Pancreas (tissue), 10 donors: ENCODE data around the gene C2orf42. TPM values are rescaled to one million over a fixed set of nuclear protein-coding genes. Genes with fewer than 3 reads are reported as not detected.
A peak's percentile ranks its signal among the peaks of the same experiment; 100 is the strongest.

Source experiments
- ATAC-seq, 4 donors: fragments of 200-7000 bp; cut with Tn5 transposase; one replicate each; pipeline versions ENCODE4 v1.8.0 to v1.9.1; 2020; ENCODE audit warnings: mild to moderate bottlenecking in 4 of 4, moderate library complexity in 4 of 4
- DNase-seq, 6 donors: peaks; one replicate each; pipeline ENCODE4 v3.0.0-alpha.2; 2020
- FAIRE-seq: peaks from 2 replicates; lab custom pipeline; 2012; peaks lifted over from hg19 to GRCh38; lab: Jason Lieb, UNC
- H3K27ac ChIP-seq, 4 donors: fragments of 200-600 bp; sonication (generic); 1 replicate in 3 of 4; 2 replicates in 1 of 4; pipeline versions ENCODE4 v1.5.0 to v1.8.0; 2020
- H3K27me3 ChIP-seq, 4 donors: fragments of 200-600 bp; one replicate each; pipeline ENCODE4 v1.8.0; 2021
- H3K36me3 ChIP-seq, 3 donors: fragments of 200-600 bp; sonication (generic) in 1 of 3; one replicate each; pipeline versions ENCODE4 v1.5.0 to v1.8.0; 2020 to 2021
- H3K4me1 ChIP-seq, 3 donors: fragments of 200-600 bp; one replicate each; pipeline ENCODE4 v1.8.0; 2021
- H3K4me3 ChIP-seq, 4 donors: fragments of 200-600 bp; sonication (generic) in 2 of 4; one replicate each; pipeline versions ENCODE4 v1.5.0 to v1.8.0; 2020 to 2021
- H3K9me3 ChIP-seq, 4 donors: fragments of 200-600 bp; one replicate each; pipeline ENCODE4 v1.8.0; 2021
- WGBS, 2 donors: extraction: QIAGEN DNeasy Blood & Tissue Kit; methylation state at CpG; one replicate each; pipeline ENCODE4 v1.1.7; 2013; 5-methylcytosine and 5-hydroxymethylcytosine counted together
- intact Hi-C, 3 donors: fragments of 100-400 bp; cut with DNase I; formaldehyde crosslinking; loops; one replicate each; pipeline versions ENCODE4 v1.11.1 to v1.14.2; 2022
- polyA plus RNA-seq, 2 donors: library from polyadenylated mRNA; stranded (reverse); fragments of 200-250 nt; gene quantifications; one replicate each; pipeline ENCODE4 v1.2.3, GENCODE V29; 2013
- total RNA-seq, 6 donors: library from RNA; stranded (reverse); fragmentation: NEBNext Ultra II Directional in 4 of 6; extraction: Animal tissue kit (Norgen Biotek cat#: 25700) in 4 of 6; gene quantifications; one replicate each; pipeline versions ENCODE4 v1.2.1 to v1.2.4, GENCODE V29; 2021 to 2023
- TF ChIP-seq, protein P1 (sequence below), 4 donors: fragments of 200-600 bp; sonication (generic) in 3 of 4; IDR thresholded peaks; one replicate each; pipeline versions ENCODE4 v1.5.0 to v1.8.0; 2021; ENCODE audit warnings: antibody characterized with exemption in 4 of 4
- donor health status: healthy with polysubstance abuse.
- donor health status: DM: no; HTN: no; CAD: no; lungs with moderate emphysema.
- donor health status: DM: no; HTN: no; CAD: no.
- donor health status: control.
- donor health status: control.
- donor health status: Bipolar disorder and iron deficiency.
- donor health status: DM: yes; HTN: yes; CAD: no.
- donor health status: DM: no; HTN: no; CAD: no.
- donor health status: DM: no; HTN: no; CAD: no.
- donor health status: DM: yes; HTN: yes; CAD: no.

Gene C2orf42
- total and polyA plus RNA-seq, 8 donors = 4.5 to 12.5 (median 7.2) TPM

DNA sequence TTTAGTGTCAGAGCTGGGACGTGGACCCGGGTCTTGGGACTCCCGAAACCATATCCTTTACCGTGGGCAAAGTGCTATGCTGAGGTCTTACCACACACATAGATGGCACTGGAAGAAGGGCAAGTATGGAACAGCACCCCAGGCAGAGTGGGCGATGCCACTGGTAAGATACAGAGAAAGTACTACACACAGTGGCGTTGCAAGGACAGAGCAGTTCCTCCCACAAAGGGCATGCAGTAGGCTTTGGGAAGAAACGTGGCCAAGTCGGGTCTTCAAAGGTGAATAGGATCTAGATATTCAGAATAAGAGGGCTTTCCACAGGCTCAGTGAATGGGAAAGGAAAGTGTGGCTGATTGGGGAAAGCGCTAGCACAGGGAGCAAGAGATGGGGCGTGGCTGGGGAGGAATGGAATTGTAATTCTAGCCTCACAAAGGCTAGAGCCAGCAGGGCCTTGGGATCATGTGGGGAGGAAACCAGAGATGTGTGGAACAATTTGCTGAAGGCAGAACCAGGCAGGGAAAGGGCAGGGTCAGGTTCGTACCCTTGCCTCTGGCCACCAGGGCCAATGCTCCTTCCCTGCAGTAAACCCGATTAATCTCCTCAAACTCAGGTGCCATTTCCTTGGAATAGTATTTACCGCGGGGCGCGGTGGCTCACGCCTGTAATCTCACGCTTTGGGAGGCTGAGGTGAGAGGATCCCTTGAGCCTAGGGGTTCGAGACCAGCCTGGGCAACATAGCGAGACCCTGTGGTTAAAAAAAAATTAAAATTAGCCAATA is 67.6 kb downstream of the C2orf42 start:
- no peaks in the 10 kb centered on the region for H3K27me3 ChIP-seq
- peak; percentile 62 to 75 (median 63) for ATAC-seq
- 40 to 55% methylated on average over 20 of the region's 20 CpGs for WGBS, 2 donors
- peaks cover 0 to 11% (median 0%) of the 10 kb centered on the region in 3 donors for H3K4me1 ChIP-seq
- peak overlapping the region; percentile 97 to 100 (median 100) for H3K27ac ChIP-seq
- no peak for FAIRE-seq
- DNase-seq = peak in 5 of 6 donors; percentile 62 to 78 (median 74)
- TF ChIP-seq, protein P1, sequence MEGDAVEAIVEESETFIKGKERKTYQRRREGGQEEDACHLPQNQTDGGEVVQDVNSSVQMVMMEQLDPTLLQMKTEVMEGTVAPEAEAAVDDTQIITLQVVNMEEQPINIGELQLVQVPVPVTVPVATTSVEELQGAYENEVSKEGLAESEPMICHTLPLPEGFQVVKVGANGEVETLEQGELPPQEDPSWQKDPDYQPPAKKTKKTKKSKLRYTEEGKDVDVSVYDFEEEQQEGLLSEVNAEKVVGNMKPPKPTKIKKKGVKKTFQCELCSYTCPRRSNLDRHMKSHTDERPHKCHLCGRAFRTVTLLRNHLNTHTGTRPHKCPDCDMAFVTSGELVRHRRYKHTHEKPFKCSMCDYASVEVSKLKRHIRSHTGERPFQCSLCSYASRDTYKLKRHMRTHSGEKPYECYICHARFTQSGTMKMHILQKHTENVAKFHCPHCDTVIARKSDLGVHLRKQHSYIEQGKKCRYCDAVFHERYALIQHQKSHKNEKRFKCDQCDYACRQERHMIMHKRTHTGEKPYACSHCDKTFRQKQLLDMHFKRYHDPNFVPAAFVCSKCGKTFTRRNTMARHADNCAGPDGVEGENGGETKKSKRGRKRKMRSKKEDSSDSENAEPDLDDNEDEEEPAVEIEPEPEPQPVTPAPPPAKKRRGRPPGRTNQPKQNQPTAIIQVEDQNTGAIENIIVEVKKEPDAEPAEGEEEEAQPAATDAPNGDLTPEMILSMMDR (IDR thresholded peaks at IDR 0.05) = no peak
- no peaks in the 10 kb centered on the region for H3K9me3 ChIP-seq
- H3K4me3 ChIP-seq = peak overlapping the region in 2 of 4 donors; percentile 50 to 51
- intact Hi-C loops = loop anchor here in 1 of 3 donors (5.0 kb wide), 1 partner anchor 36 kb away; the partner anchor contains the start of gene PCBP1
- H3K36me3 ChIP-seq = no peaks in the 10 kb centered on the region

DNA sequence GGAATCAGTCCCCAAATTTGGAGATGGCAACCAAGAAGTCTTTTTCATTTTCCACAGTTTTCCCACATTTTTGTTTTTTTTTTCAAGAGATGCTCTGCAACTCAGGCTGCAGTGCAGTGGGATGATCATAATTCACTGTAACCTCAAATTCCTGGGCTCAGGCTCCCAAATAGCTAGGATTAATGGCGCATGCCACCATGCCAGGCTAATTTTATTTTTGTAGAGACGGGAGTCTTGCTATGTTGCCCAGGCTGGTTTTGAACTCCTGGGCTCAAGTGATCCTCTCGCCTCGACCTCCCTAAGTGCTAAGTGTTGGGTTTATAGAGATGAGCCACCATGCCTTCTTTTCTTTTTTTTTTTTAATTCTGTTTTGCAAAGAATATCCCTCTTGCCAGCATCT is 68.3 kb downstream of the C2orf42 start:
- FAIRE-seq (no peak), DNase-seq (no peak), ATAC-seq (no peak)
- H3K27ac ChIP-seq = peak overlapping the region in 1 of 4 donors; percentile 100
- no peaks in the 10 kb centered on the region for H3K9me3 ChIP-seq
- WGBS, 2 donors = 96% methylated on average over 4 of the region's 4 CpGs
- H3K27me3 ChIP-seq = no peaks in the 10 kb centered on the region
- TF ChIP-seq, protein P1 (IDR thresholded peaks at IDR 0.05) = no peak
- intact Hi-C loops = loop anchor here in 1 of 3 donors (5.0 kb wide), 1 partner anchor 35 kb away; the partner anchor contains the start of gene PCBP1
- H3K4me1 ChIP-seq = peaks cover 0 to 8% (median 0%) of the 10 kb centered on the region in 3 donors
- H3K36me3 ChIP-seq = no peaks in the 10 kb centered on the region
- H3K4me3 ChIP-seq = no peak overlapping the region

DNA sequence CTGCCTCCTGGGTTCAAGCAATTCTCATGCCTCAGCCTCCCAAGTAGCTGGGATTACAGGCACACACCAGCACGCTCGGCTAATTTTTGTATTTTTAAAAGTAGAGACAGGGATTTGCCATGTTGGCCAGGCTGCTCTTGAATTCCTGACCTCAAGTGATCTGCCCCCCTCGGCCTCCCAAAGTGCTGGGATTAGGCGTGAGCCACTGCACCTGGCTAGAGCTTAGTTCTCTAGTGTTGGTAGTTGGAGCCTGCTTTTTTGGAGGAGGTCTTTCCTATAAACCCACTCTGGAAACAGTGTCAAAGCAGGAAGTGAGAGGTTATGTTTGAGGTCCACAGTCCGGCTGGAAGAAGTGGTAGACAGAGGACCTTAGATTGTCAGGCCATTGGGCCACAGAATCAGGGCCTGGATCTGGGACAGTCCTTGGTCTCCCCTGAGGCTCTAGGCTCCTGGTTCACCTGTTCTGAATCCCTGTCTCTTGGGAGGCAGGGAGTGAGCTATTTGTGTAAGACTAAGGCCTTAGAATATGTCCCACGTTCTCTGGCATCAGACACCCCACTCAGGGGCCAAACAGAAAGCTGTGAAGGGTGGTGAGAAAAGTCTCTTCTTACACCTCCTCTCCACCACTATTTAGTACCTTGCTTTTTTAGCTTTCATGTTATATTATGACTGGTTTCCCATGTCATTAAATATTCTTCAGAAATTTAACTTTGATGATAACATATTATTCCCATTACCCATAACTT is 69.0 kb downstream of the C2orf42 start:
- TF ChIP-seq, protein P1 (IDR thresholded peaks at IDR 0.05) = no peak
- intact Hi-C loops = loop anchor here in 1 of 3 donors (5.0 kb wide), 1 partner anchor 34 kb away; the partner anchor contains the start of gene PCBP1
- H3K36me3 ChIP-seq = no peaks in the 10 kb centered on the region
- ATAC-seq = no peak
- no peaks in the 10 kb centered on the region for H3K9me3 ChIP-seq
- peaks cover 0 to 8% (median 0%) of the 10 kb centered on the region in 3 donors for H3K4me1 ChIP-seq
- FAIRE-seq = no peak
- peak overlapping the region in 2 of 4 donors; percentile 19 to 47 for H3K27ac ChIP-seq
- H3K27me3 ChIP-seq = no peaks in the 10 kb centered on the region
- 76 to 81% methylated on average over 6 of the region's 6 CpGs for WGBS, 2 donors
- peak in 1 of 6 donors; percentile 42 for DNase-seq
- no peak overlapping the region for H3K4me3 ChIP-seq

DNA sequence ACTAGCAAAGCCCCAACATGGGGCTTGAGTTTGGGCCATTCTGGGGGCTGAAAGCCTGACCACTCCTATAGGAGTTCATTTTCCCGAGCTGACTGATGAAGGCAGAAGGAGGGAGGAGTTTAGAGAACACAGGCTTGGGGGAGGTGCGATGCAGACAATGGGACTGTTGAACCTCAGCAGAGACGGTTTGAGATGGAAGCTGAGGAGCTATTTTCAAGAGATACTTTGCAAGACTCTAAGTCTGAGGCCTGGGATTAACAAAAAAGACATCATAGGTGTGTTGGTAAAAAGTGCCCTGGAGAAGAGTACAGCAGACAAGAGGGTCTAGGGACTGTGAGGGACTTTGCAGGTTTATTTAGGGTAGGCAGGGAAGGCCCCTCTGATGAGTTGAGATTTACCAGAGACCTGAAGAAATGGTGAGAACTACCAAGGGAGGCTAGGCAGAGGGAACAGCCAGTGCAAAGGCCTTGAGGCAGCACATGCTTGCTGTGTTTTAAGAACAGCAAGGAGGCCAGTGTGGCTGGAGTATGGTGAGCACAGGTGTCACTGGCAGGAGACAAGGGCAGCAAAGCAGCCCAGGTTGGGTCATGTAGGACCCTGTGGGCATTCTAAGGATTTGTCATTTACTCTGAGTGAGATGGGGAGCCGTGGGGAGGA is 71.9 kb downstream of the C2orf42 start:
- no peaks in the 10 kb centered on the region for H3K9me3 ChIP-seq

More for the DNA sequence above, 71.9 kb downstream of the C2orf42 start:
- no peaks in the 10 kb centered on the region for H3K27me3 ChIP-seq
- ATAC-seq (no peak), FAIRE-seq (no peak), DNase-seq (peak in 1 of 6 donors; percentile 35)
- no peak overlapping the region for H3K27ac ChIP-seq
- no peaks in the 10 kb centered on the region for H3K36me3 ChIP-seq
- intact Hi-C loops = no loop called here
- TF ChIP-seq, protein P1 (IDR thresholded peaks at IDR 0.05) = no peak
- WGBS, 2 donors = 49 to 51% methylated on average over 4 of the region's 4 CpGs
- H3K4me1 ChIP-seq = peaks cover 0 to 8% (median 0%) of the 10 kb centered on the region in 3 donors
- H3K4me3 ChIP-seq = no peak overlapping the region
